NCI-H526 (cell line): Measurements from ENCODE around the gene PGM1.

Source experiments
- DNase-seq, 2 experiments: peaks; one replicate each; lab custom pipeline; 2025; lab: John Stamatoyannopoulos, UW

Gene PGM1

GRCh38 chr1:63601061-63601460, 7.8 kb downstream of the PGM1 start:
- DNase-seq = no peak

DNA sequence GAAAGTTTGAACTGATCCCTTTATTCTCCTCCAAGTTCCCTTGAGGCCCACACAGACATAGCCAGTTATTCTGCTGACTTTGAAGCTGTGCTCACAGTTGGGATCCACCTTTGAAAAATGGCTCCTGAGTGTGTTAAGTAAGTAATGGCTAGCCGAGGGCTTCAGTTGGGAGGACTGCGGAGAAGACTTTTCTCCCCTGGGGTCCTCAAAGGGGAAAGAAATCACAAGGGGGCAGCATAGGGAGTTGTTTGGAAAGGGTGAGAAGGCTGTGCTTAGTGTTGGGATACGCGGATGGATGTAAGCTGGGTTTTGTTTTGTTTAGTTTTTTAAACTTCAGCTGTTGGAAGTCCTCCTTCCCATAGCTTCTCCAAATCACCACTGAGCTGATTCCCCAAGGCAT, 8.3 kb downstream of the PGM1 start:
- DNase-seq = peak in 1 of 2 experiments; percentile 22

DNA sequence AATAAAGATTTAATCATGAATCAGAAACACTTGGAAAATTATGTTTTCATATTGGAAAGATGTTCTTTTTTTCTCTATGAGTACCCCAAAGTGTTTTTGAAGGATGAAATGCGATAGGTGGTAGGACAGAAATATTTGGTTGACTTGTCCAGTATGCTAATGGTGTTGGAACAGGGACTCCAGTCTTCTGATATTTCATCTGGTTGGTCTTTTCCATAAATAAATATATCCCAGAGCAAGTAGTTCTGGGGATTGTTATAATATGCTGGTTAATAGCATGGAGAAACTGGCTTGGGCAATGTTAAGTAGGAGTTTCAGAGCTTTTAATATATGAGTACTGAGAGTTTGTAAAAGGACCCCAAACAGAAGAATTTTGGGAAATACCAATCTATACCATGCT, 8.7 kb downstream of the PGM1 start:
- peak; percentile 64 to 68 for DNase-seq

DNA sequence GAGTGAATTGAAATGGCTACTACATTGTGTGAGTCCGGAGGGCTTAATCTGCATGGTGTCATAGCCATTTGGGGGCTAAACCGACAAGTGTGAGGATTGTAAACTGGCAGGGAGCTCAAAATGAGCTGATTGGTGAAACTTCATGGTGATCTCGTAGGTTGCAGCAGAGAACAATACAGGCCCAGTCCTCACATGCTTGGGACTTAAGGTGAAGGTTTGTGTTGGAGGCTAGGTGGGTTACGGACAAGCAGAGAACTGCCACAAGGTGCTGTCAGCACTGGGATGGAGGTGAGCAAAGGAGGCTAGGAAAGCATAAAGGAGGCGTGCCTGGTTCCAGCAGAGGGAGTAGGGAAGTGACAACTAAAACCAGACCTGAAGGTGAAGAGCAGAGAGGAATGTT, 9.4 kb downstream of the PGM1 start:
- DNase-seq = no peak

DNA sequence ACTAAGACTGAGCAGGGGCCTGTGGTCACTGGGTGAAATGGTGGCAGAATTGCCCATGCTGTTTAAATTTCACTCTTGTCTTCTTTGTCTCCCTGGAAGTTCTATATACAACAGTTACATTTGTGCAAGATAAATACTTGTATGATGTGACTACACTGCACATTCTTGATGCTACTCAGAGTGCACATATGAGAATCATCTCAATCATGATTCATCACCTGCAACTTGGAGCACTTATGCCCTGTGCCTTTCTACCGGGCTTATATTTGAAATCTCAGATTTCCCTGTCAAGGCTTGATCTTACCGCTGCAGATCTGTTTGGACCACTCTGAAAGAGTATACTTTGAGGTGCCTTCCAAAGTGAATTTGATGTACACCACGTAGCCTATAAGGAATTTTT, 10.6 kb downstream of the PGM1 start:
- DNase-seq = no peak

- DNase-seq = no peak
These were observed 14.1 kb downstream of the PGM1 start for GRCh38 chr1:63607322-63607721.

DNA sequence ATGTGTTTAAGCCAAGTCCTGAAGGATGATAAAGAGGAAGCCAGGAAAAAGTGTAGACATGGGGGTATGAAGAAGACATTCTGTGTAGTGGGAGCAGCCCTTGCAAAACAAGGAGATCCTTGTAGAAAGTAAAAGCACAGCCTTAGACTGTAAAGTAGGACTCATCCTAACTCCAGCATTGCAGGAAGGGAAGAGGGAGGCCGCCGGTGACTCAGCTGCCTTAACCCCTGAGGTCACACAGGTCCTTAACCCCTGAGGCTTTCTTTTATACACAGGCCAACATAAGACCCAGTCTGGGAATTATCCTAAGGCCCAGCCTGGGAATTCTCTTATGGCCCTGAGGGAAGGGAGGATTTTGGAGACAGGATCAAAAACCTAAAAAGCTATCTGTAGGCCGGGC, 18.0 kb downstream of the PGM1 start:
- DNase-seq = no peak

DNA sequence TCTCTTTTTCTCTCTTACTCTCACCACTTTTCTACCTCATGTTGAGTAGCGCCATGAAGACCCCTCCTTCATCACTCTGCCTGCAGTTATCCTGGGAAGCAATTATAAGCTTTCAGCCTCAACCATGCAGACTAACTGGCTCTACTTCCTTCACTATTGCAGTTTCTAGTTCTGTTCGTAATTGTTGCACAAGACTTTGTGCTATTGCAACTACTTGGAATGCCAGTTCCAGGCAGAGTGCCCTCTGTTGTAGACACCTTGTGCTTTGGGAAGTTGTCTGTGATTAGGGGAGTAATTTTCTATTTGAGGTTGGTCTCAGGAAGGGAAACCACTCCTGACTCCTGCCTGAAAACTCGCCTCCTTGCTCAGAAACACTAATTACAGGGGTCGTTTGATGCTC, 19.4 kb downstream of the PGM1 start:
- DNase-seq = no peak

- DNase-seq = no peak
These were observed 19.8 kb downstream of the PGM1 start for GRCh38 chr1:63612971-63613370.

GRCh38 chr1:63615768-63616420, 22.7 kb downstream of the PGM1 start:
- DNase-seq = peak; percentile 32 to 75

DNA sequence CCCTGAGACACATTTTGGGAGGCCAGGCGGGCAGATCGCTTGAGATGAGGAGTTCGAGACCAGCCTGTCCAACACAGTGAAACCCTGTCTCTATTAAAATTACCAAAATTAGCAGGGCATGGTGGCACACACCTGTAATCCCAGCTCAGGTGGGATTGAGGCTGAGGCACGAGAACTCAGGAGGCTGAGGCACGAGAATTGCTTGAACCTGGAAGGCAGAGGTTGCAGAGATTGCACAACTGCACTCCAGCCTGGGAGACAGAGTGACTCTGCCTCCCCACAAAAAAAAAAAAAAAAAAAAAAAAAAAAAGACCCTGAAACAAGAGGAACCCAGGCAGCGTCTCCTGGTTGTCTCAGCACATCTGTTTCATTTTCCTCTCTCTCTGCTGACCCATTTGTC, 24.2 kb downstream of the PGM1 start:
- DNase-seq = no peak

DNA sequence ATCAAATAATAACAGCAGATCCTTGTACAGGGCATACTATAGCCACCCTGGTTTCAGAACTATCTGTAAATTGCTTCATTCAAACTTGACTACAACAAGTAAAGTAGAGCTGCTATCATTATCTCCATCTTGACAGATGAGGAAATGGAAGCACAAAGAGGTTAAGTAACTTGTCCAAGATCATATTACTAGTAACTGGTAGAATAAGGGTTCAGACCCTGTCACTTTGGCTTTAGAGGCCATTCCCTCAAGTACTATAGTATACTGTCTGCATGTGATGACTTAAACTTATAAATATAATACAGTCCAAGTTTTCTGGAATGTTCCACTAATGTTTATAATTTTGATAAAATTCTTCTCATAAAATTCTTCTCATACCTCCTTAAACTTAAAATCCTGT, 24.8 kb downstream of the PGM1 start:
- no peak for DNase-seq

- no peak for DNase-seq
These were observed 26.3 kb downstream of the PGM1 start for GRCh38 chr1:63619558-63619957.

GRCh38 chr1:63620671-63621070, 27.5 kb downstream of the PGM1 start:
- DNase-seq = no peak

GRCh38 chr1:63621075-63621474, 27.9 kb downstream of the PGM1 start:
- no peak for DNase-seq

GRCh38 chr1:63621698-63622097, 28.5 kb downstream of the PGM1 start:
- no peak for DNase-seq

DNA sequence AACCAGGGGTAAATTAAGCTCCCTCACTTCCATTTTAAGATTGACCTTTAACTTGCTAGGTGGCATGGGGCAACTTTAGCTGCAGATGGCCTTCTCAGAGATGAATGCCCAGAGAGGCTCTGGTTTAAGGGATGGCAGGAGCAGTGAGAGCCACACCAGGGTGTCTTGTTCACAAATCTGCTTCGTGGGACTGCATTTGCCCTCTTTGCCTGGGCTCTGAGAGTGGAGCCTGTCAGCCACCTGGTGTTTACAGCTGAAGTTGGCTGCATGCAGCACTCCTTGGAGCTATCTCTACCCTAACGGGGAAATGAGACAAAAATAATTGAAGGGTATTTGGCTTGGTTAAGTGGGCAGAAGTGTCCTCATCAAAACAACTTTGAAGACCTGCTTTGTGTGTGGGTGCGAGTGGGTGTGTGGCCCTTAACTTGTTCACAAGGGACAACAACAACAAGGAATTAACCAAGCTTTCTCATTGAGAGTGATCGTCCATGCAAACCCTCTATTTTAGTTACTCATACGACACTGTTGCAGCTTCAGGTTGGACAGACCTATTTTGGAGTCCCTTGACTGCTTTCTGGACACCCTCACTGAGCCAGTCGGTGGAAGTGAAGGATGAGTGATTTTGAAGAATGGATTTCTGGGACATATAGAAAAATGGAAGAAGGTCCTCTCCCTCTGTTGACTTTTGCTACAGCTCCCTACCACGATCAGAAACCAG, 29.8 kb downstream of the PGM1 start:
- DNase-seq = no peak

DNA sequence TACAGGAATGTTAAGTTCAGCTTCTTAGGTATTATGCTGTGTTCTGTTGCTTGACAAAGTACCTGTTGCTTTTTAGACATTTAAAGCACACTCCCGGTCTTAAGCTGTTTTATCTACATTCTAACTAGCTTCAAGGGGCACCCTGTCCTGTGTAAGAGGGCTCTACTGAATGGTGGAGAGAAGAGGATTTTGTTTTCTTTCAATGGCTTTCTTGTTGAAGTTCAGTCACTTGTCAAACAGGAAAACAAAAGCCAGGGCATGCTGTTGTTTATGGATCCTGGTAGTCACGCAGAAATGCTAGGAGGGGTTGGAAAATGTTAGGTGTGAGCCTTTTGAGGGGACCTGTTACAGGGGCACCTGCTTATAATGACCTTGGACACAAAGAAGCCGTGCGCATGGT, 30.7 kb downstream of the PGM1 start:
- no peak for DNase-seq

DNA sequence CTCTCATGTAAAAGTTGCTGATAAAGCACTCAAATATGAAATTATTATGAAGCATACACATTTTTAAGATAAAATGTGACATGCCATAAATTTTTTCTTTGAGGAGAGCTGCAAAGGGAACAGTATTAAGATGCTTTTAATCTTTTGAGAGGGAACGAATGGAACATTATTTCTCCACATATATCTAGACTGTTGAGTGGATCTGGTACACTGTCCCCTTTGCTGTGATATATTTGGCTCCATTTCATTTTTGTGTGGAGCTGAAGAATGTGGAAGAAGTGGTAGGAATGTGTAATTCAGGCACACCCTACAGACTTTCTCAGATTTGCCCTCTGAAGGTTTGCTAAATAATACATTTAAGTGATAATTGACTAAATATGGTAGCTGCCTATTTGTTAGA, 31.7 kb downstream of the PGM1 start:
- DNase-seq = no peak

GRCh38 chr1:63626222-63626621, 33.0 kb downstream of the PGM1 start:
- DNase-seq = no peak

- DNase-seq = no peak
These were observed 35.4 kb downstream of the PGM1 start for GRCh38 chr1:63628607-63629006.

- no peak for DNase-seq
These were observed 37.0 kb downstream of the PGM1 start for GRCh38 chr1:63630238-63630637.

GRCh38 chr1:63630666-63631065, 37.5 kb downstream of the PGM1 start:
- DNase-seq = no peak

GRCh38 chr1:63632110-63632509, 38.9 kb downstream of the PGM1 start:
- DNase-seq = no peak
